ENCODE results near the gene HOXB3. TPM values are rescaled to one million over a fixed set of nuclear protein-coding genes. Genes with fewer than 3 reads are reported as not detected.
A peak's percentile ranks its signal among the peaks of the same experiment; 100 is the strongest.

HOXB3 gene
- polyA plus RNA-seq, 3 donors = 153 to 258 (median 169) TPM

DNA sequence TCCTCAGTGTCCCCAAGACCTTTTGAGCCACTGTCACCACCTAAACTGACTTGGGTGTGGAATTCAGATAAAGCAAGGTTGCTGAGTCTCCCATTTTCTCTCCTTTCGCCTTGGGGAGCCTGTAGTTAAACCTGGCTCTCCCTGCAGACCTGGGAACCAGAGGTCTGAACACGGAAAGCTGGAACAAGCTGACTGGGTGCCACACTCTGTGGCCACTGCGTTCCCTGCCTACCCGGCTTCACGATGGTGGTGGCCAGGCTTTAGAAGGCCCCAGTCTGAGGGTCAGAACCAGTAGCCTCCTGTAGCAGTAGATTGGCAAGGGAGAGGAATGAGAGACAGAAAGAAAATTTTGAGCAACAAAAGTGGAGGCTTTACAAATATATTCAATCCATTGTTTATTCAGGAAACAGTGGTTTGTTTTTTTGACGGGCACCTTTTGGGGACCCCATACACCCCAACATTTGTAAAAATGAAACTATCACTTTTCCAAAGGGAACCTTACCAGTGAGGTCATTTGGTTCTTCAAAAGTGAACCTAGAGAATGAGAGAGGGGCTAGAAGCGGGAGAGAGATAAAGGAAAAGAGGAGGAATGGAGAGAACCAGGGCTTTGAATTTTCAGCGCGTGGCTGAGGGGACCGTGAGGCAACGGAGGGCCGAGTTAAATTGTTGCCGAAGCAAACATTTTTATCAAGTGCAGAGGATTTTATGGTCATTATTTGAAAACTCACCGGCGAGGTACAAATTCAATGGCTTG, 26.9 kb upstream of the HOXB3 start:
- peak in 2 of 11 donors; percentile 15 to 42 for DNase-seq (ENCODE audit: extremely low read depth in 1 of 11, low read depth in 9 of 11, low spot score in 4 of 11)

DNA sequence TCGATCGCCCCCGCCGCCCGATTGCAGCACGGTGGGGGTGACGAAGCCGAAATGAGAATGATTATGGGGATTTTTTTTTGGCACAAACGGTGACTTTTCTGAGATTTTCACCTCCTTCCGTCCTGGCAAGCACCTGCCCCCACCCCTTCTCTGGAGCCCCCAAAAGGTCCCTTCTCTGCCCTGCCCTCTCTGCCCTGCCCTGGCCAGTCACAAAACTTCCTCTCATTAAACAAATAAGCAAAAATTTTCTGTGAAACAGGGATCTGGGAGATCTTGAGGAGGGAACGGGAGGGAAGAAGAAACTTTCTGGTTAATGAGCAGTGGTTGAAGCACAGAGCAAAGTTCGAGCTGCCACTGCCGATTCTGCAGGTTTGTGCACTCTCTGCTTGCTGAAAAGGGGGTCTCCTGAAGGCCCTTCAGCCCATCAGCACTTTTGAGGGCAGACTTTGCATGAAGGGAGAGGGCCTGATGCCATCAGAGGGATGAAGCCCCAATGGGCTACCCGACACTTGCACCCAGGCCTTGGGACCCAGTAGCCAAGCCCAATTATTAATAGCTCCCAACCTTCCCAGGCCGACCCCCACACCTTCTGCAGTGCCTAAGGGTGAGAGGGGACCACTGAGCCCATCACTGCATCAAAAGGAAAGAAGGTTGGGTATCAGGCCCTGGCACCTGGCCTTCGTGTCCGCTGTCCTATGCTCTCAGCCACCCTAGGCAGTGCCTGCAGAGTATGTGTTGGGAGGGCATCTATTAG, 26.1 kb upstream of the HOXB3 start:
- peak in 2 of 11 donors; percentile 25 to 27 for DNase-seq (ENCODE audit: extremely low read depth in 1 of 11, low read depth in 9 of 11, low spot score in 4 of 11)

DNA sequence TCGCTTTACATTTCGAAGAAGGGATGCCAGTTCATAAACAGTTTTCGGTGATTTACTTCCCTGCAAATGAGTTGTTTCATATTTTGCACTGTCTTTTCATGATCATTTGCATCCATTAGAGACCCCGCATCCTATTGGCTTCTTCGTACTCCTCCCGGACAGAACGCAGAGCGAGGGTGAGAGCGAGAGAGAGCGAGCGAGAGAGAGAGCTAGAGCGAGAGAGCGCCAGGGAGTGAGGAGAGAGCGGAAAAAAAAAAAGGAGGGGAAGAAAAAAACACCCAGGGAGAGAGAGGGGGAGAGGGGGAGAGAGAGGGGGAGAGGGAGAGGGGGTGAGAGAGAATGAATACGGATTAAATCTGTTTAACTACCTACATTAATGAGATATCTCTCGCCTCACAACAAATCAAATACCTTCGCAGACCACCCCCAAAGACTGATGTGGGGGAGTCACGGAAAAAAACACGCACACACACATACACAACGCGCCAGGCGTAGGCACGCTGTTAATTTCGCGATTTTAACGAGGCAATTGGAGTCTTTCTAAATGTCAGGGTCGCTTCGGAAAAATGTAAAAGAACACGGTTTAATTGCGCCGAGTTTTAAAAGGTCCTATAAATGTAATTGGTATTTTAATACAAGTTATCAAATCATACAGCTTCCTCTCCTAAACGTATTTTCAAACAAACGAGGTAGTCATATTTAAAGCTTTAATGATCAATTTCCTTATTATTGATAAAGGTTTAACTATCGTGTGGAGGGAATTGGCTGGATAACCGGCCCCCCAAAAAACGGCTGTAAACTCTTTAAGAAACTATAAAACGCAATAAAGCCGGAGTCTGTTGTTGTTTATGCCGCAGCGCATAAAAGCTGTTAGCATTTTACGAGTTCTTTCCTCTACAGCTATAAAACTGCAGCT, 25.3 kb upstream of the HOXB3 start, which contains the start of gene HOXB8:
Gene HOXB8 (minus strand): TSS at position 246 of the 916 bp plus-strand sequence. CDS start 588 bp downstream, outside the sequence.
- DNase-seq (ENCODE audit: extremely low read depth in 1 of 11, low read depth in 9 of 11, low spot score in 4 of 11) = peak in 3 of 11 donors; percentile 58 to 63 (median 58)

DNA sequence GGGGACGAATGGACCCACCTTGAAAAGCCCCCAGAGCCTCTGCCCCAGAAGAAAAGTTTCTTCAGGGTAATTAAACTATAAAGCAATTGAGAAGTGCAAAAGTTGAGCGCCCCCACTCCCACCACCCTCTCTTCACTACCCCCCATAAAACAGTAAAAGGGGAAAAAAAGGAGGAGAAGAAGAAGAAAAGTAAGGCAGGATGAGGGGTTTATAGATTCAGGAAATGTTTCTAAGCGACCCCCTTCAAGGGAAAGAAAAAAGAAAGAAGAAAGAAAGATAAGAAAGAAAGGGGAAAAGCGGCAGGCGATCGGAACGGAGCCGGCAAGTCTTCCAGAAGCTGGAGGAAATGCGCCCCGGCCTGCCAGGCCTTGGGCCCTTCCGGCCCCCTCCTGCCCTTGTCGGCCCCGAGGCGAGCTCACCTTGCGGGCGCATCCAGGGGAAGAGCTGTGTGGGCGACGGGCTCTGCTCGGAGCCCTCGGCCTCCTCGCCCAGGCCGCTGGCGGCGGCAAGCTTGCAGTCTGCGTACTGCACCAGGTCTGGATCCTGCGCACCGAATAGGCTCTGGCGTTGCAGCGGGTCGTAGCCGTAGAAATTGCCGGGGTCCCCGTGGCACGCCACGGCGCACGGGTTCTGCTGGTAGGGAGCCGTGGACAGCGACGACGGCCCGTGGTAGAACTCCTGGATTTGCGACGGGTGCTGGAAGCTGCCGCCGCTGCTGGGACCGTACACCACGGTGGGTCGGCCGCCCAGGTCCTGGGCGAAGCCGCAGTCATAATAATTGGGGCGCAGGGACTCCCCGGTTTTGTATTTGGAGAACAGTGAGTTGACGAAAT, 24.0 kb upstream of the HOXB3 start:
- peak in 1 of 11 donors; percentile 31 for DNase-seq (ENCODE audit: extremely low read depth in 1 of 11, low read depth in 9 of 11, low spot score in 4 of 11)

DNA sequence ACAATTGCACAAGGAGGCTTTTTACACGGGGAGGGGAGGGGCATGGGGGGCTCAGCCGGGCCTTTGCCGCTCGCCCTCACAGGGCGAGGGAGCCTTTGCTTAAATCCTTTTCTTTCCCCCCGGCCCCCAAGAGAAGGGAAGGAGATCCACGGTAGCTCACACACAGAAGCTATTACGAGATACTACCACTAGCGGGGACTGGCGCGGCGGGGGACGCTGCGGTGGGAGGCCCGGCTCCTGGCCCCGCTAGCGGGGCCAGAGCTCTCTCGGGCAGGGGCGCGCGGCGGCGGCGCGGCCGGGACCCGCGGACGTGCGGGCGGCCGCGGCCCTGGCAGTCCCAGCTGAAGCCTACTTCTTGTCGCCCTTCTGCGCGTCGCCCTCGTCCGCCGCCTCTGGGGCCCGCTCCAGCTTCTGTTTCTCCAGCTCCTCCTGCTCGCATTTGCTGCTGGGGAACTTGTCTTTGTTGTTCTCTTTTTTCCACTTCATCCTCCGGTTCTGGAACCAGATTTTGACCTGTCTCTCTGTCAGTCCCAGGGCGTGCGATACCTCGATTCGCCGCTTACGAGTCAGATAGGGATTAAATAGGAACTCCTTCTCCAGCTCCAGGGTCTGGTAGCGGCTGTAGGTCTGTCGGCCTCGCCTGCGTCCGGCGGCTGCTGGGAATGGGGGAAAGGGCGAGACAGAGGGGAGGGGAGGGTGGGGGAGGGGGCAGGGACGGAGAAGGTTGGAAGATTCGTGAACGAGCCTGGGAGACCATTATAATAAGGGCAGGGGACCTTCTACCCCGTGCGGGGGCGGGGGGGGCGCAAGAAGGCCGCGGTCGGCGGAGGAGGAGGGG, 23.0 kb upstream of the HOXB3 start:
- DNase-seq (ENCODE audit: extremely low read depth in 1 of 11, low read depth in 9 of 11, low spot score in 4 of 11) = peak in 1 of 11 donors; percentile 40

DNA sequence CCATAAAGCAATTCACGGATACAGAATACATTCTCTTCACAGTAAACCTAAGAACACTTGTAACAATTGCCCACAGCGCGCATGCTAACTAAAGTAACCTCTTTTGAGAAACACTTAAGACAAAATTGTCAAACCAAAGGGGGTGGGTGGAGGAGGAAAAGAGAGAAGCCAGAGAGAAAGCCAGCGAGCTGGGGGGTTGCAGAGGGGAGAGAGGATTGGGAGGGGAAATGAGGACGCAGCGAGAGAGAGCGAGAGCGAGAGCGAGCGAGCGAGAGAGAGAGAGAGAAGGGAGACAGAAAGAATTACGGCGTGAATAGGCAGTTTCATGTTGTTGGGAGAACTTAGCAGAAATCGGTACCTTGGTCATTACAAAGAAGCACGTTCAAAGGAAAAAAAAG, 22.4 kb upstream of the HOXB3 start:
- no peak for DNase-seq (ENCODE audit: extremely low read depth in 1 of 11, low read depth in 9 of 11, low spot score in 4 of 11)

DNA sequence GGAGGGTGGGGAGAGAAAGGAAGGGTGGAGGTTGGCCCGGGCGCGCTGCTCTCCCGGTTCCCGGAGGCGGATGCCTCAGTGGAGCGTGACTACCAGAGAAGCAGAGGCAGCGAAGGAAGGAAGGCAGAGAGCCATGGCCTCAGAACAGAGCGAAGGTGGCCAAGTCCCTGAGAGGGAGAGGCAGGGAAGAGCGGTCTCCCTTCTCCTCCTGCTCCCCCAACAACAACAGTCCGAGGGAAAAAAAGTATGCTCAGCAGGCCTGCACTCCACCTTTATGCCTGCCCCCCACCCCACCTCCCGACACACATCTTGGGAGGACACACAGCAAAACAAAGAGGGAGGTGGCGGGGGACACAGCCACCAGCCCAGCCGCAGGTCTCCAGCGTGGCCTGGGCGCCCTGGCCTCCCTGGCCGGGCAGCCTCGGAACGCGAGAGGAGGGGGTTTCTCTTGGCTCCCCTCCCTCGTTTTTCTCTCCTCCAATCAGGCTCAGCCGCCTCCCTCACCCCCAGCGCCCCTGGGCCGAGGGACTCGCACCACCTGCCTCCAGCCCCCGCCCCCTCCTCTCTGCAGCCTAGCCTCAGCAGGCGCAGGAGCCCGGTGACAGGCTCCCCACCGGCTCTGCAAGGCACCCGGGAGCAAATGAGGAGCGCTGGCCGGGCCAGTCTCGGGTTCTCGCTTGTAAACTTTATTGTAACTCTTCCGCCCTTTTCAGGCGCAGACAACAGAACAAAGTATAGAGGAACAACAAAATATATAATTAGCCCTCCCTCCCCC, 21.8 kb upstream of the HOXB3 start:
- DNase-seq (ENCODE audit: extremely low read depth in 1 of 11, low read depth in 9 of 11, low spot score in 4 of 11) = peak in 4 of 11 donors; percentile 81 to 90 (median 86)

DNA sequence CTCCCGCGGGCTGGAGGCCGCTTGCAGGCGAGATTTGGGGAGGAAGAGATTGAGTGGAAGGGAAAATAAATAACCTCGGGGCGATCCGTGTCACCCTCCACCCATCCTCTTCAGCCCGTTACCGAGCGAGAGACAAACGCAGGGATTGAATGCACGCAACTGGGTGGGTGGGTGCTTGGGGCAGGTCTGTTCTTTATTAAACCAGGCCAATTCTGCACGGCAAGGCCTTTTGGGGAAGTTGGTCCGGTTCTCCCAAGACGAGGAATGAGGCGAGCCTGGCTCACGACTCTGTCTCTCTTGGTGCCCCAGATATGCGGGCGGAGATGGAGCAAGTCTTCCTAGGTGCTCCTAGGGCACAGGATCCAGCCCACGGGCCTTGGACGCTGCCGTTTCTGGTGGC, 21.2 kb upstream of the HOXB3 start:
- no peak for DNase-seq (ENCODE audit: extremely low read depth in 1 of 11, low read depth in 9 of 11, low spot score in 4 of 11)

DNA sequence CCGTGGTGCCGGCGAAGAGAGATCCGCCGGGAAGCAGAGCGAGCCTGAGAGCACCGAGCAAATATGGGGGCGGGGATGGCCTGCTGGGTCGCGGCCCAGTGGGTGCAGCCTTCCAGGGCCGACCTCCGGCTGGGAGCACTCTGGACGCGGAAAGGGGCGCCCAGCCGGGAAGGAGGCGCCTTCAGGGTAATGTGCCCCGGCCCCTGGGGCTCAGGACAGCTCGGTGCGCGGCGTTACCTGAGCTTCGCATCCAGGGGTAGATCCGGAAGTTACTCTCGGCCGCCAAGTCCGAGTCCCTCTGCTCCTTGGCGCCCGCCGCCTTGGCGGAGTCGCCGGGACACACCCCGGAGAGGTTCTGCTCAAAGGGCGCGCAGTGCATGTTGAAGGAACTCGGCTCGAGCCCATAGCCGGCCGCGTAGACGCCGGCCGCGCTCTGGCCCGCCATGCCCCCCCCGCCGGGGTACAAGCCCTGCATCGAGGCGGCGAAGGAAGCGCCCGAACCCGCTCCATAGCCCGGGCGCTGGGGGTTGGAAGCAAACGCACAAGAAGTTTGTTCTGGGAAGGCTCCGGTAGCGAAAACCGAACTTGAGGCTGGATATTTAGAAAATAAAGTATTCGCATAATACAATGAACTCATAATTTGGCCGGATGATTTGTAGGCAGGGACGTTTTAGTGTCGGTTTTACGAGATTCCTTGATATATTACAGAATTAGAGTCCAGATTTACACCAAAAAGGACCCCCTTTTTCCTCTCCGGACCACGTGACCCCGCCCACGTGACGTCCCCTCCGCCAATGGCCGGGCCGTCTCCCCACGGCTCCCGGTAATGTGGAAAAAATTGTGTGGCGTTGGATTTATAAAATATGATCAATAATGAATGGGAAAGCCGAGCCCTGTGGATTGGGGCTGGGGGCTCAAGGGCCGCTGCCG, 20.5 kb upstream of the HOXB3 start, which contains the start of gene HOXB7:
Gene HOXB7 (minus strand): TSS at position 736 of the 930 bp plus-strand sequence. CDS start 99 bp downstream, at position 637.
- DNase-seq (ENCODE audit: extremely low read depth in 1 of 11, low read depth in 9 of 11, low spot score in 4 of 11) = peak in 1 of 11 donors; percentile 77

DNA sequence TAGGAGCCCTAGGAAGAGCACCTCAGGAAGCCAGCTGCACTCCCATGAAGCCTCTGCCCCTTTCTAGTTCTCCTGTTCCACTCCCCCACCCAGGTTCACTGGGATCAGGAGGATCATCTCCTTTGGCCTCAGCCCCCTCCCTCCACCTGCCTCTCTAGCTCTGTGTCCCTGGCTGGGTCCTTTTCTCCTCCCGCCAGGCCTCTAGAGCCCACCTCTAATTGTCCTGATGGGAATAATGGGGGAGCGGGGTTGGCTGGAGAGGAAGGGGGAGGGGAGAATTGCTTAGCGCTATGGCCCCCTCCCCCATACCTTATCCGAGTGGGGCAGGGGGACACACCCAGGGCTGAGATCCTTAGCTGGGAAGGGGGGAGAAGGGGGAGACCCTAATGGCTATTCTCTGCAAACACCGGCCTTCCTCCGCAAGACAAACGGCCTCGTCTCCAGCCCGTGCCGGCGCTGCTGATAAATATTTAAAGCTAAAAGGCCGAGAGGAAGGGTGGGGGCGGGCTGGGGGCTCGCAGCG, 19.8 kb upstream of the HOXB3 start:
- DNase-seq (ENCODE audit: extremely low read depth in 1 of 11, low read depth in 9 of 11, low spot score in 4 of 11) = no peak

DNA sequence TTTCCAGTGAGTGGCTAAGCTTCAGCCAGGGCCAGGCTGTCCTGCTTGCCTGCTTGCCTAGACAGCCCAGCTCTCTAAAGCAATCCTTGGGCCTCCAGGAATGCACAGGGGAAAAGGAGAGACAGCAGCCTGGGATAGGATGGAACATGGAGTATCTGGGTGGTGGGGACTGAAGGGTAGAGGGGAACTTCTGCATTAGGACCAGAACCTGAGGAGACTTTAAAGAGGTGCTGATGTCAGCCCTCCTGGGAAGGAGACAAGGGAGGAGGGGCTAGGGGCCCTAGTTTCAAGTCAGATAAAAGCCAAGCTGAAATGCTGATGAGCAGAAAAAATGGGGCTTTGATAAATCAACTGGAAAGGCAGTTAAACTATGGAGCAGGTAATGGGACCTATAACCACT, 19.0 kb upstream of the HOXB3 start:
- no peak for DNase-seq (ENCODE audit: extremely low read depth in 1 of 11, low read depth in 9 of 11, low spot score in 4 of 11)

DNA sequence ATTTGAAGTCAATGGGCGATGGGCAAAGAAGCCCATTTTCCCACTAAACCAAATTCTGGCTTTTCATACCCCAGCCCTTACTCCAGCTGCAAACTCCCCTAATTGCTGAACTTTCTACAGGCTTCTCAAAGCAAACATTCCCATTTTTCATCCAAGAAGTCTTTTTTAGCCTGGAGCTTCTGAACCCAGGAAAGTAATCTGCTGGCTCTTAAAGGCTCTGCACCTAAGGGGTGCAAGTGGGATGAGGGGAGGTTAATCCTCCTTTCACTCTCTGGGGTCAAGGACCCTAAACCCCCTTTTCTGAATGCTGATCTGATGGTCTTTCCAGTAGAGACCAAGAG, 18.4 kb upstream of the HOXB3 start:
- DNase-seq (ENCODE audit: extremely low read depth in 1 of 11, low read depth in 9 of 11, low spot score in 4 of 11) = no peak

DNA sequence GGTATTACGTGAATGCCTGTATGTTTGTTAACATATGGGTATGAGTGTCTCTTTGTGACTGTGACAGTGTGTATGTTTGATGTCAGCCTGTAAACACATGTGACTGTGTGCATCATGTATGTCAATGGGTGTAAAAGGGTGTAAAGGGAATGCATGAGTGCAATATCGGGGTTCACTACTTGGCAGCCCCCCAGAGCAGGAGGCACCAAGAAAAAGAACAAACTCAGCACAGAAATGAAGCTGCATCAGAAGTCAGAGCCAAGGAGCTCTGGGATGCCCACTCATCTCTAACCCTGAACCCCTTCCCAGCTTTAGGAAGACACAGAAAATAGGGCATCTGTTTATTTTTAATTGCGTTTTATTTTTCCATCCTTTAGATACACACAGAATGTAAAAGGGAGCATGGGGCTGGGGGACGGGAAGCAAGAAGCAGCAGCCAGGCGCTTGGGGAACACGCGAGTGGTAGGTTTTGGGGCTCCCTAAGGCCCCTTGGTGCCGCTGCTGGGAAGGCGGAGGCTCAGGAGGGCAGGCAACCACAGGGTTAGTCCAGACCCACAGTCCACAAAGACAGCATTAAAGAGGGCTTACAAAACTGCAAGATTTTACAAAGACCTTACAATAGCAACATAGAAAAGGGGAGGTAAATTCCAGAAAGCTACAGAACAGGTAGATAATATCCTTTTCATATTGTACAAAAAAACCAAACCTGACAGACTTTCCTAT, 17.0 kb upstream of the HOXB3 start:
- no peak for DNase-seq (ENCODE audit: extremely low read depth in 1 of 11, low read depth in 9 of 11, low spot score in 4 of 11)

DNA sequence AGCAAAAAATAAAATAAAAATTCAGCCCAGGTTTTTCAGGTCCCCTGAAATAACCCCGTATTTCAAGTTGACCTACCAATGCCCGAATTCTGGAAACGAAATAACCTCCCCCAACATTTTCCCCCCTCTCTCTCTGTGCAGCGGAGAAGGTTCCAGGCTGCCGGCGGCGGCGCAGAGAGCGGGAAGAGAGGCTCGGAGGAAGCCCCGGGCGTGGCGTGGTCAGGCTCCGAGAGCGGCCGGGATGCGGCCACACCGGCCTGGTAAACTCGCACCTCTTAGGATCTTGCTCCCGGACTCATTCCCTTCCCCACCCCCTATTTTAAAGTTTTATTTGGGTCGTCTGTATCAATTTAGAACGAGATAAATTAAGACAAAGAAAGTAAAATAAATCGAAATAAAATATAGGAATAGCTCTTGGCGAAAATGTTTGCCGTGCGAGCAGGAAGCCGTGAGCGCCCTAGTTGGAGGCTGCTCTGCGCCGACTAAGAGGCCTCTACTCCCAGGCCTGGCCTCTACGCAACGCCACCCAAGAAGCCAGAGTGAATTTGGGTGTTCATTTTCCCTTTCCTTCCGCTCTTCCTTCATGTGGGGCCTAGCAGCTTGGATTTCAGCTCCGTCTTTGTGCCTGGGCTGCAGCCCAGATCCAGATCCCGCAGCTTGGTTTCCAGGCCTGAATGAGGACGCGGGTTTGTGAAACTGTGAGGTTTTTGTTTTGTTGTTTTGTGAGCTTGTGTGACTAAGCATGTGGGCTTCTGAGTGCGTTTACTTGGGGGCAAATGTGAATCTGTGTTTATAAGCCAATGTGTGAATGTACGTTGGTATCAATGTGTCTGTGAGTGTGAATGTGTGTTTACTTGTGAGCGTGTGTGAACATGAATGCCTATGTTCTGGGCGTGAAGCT, 16.2 kb upstream of the HOXB3 start:
- no peak for DNase-seq (ENCODE audit: extremely low read depth in 1 of 11, low read depth in 9 of 11, low spot score in 4 of 11)
